HG02943 (cell line): Measurements from ENCODE around the gene KPNA1.
A peak's percentile ranks its signal among the peaks of the same experiment; 100 is the strongest.

ENCODE experiments used
- ATAC-seq: cut with Tn5 transposase; IDR thresholded peaks from one replicate; pipeline ENCODE4 v1.9.1; 2021; ENCODE audit warnings: mild to moderate bottlenecking, low read depth, moderate library complexity; ENCODE audit not compliant: unreplicated experiment

KPNA1 gene

DNA sequence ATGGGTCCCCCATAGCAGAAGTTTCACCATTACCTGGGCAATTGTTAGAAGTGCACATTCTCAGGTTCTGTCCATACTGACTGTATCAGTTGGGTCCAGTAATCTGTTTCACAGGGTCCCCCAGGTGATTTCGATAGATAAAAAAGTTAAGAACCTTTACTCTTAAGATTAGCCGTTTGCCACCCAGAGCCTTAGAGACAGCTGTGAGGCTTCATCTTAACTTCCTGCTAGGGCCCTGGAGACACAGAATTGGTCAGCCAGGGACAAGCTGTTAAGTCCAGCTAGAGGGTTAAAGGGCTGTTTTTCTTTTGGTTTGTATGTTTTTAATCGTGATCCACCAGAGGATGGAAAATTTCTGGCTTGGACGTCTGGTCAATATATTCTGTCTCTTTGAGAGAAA lies 124.1 kb downstream of the KPNA1 start:
- no peak for ATAC-seq

- ATAC-seq = no peak
Measured at GRCh38 chr3:122389892-122390291, 124.8 kb downstream of the KPNA1 start.

DNA sequence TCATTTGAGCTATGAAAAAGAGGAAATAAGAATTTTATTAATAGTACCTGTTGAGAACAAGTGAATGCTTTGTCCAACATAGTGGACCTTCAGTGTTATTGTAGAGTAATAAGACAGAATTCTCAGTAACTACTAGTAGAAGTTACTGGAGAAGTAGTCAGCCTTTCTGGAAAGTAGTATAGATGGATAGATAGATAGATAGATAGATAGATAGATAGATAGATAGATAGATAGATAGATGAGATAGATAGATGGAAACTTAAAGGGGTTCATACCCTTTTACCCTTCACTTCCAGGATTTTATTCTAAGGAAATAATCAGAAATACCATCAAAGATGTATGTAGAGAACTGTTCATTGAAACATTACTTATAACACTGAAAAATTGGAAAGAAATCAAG lies 125.5 kb downstream of the KPNA1 start:
- no peak for ATAC-seq

GRCh38 chr3:122387709-122388108 lies 127.0 kb downstream of the KPNA1 start:
- ATAC-seq = no peak

GRCh38 chr3:122383771-122384697 lies 130.7 kb downstream of the KPNA1 start, which contains the start of gene FAM162A:
Gene FAM162A (plus strand): TSS chr3:122384182. CDS start chr3:122384266, 84 bp downstream.
- peak; percentile 85 for ATAC-seq

DNA sequence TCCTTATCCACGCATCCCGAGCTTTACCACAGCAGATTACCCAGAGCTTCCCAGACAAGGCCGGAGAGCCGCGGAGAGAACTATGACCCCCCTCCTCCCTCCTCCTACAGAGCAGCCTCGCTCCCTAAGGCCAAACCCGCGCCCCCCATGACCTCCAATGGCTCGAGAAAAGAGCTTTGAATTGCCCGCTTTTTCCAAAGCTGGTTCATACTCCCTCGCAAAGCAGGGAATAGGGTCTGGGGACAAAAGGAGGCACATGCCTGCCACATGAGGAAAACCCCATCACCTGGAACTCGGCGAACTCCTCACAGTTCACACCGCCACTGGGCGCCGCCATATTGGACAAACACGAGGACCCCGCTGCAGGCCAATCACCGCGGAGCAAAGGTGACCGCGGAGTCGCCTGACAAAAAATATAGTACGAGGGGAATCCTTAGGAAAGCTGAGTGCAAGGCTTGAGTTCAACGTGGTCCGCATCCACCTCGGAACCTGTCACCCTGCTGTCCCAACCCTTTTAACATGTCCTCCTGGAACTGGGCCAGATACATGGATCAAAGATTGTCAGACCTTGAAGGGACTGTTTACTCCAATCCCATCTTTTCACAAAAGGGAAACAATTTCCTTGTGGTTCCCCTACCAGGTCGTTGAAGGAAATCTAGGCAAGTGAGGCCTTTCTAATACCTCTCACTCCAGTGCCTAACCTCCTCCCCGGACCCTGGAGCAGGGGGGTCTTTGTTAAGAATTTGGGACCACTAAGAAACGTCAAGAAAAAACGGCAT lies 131.7 kb downstream of the KPNA1 start, which contains the start of gene MIX23:
Gene MIX23 (minus strand): TSS at position 344 of the 779 bp plus-strand sequence. CDS start 7 bp downstream, at position 337.
- peak; percentile 40 for ATAC-seq

DNA sequence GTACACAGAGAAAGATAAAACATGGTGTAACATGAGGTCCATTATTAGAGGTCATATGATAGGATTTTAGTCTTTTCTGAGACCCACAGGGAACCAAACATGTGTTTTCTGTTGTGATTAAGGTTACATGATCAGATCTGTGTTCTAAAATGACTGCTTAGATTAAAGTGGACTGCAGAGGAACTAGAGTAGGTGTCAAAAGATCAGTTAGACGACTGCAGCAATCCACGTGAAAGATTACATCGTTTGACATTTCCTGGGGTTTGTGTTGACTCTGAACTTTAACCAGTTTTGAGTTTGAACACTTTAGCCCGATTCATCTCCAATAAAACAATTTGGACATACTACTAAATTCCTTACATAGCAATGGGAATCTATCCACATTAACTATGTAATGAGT lies 136.8 kb downstream of the KPNA1 start:
- no peak for ATAC-seq

DNA sequence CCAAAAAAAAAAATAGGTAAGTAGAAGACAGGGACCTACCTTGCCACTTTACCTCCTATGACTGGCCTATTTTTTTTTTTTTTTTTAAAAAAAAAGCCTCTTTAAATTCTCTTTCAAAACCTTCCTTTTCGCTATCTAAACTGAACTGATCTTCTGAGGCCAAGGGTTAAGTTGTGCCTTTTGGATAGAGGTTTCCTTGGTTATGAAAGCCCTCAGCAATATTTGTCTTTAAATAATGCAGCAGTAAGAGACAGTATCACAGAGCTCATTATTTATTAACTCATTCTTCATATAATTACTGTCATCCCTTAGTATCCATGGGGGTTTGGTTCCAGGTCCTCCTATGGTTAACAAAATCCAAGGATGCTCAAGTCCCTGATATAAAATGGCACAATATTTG lies 140.7 kb downstream of the KPNA1 start:
- ATAC-seq = no peak
